ENCODE measurements around the gene TOR1A.

DNA sequence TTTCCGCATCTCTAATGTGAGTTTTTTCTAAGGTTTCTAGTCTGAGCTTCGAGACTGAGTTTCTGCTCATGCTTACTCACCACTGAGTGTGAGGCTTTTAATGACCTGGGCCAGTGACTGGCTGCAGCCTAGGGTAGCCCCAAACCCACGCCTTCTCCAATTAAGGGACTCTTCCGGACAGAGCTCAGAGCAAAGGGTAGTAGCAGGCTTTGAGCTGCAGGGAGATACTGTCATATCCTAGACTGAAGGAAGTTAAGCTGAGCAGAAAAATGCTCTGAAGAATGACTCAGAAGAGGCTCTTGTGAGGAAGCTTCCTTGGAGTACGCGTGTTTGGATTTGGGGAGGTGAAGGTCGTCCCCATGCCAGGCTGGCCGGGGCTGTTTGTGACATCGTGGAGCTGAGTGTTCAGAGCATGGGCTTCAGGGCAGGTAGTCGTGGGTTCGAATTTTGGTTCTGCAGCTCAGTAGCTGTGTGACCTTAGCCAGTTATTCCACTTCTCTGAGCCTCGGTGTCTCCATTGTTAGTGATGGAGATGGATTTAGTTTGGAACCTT is 14.8 kb upstream of the TOR1A start:
- TF ChIP-seq, protein P1, sequence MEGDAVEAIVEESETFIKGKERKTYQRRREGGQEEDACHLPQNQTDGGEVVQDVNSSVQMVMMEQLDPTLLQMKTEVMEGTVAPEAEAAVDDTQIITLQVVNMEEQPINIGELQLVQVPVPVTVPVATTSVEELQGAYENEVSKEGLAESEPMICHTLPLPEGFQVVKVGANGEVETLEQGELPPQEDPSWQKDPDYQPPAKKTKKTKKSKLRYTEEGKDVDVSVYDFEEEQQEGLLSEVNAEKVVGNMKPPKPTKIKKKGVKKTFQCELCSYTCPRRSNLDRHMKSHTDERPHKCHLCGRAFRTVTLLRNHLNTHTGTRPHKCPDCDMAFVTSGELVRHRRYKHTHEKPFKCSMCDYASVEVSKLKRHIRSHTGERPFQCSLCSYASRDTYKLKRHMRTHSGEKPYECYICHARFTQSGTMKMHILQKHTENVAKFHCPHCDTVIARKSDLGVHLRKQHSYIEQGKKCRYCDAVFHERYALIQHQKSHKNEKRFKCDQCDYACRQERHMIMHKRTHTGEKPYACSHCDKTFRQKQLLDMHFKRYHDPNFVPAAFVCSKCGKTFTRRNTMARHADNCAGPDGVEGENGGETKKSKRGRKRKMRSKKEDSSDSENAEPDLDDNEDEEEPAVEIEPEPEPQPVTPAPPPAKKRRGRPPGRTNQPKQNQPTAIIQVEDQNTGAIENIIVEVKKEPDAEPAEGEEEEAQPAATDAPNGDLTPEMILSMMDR (conservative IDR thresholded peaks at IDR 0.05; ENCODE audit: low read depth, low read length) = no peak
- no peak for TF ChIP-seq EZH2 (IDR thresholded peaks at IDR 0.05; ENCODE audit: low read length, unreplicated experiment)
- TF ChIP-seq EZH2phosphoT487 (IDR thresholded peaks at IDR 0.05; ENCODE audit: borderline replicate concordance, low read length) = no peak

Measured in PC-3 (cell line).